Ovary (tissue), 9 donors: Measurements from ENCODE around the gene LIME1. TPM values are rescaled to one million over a fixed set of nuclear protein-coding genes. Genes with fewer than 3 reads are reported as not detected.
A peak's percentile ranks its signal among the peaks of the same experiment; 100 is the strongest.

Source experiments
- DNase-seq, 5 donors: peaks; one replicate each; pipeline ENCODE4 v3.0.0-alpha.2; 2019 to 2020
- H3K27ac ChIP-seq, 2 donors: fragments of 200-600 bp; one replicate each; pipeline versions ENCODE4 v1.5.1 to v1.8.0; 2019 to 2022
- H3K27me3 ChIP-seq: fragments of 200-600 bp; one replicate; pipeline ENCODE4 v1.8.0; 2022
- H3K36me3 ChIP-seq: fragments of 200-600 bp; sonication (generic); one replicate; pipeline ENCODE4 v1.5.1; 2019
- H3K4me1 ChIP-seq: one replicate; pipeline ENCODE4 v1.8.1; 2013; ENCODE audit warnings: mild to moderate bottlenecking, moderate library complexity; ENCODE audit not compliant: insufficient read depth
- H3K4me3 ChIP-seq: fragments of 200-600 bp; sonication (generic); one replicate; pipeline ENCODE4 v1.5.1; 2017
- H3K9me3 ChIP-seq, 2 donors: fragments of 200-600 bp in 1 of 2; sonication (generic) in 1 of 2; one replicate each; pipeline versions ENCODE4 v1.5.1 to v1.8.1; 2013 to 2019; ENCODE audit warnings: mild to moderate bottlenecking in 1 of 2, moderate library complexity in 1 of 2
- CTCF ChIP-seq, 3 donors: fragments of 450-650 bp in 2 of 3; fragments of 200-600 bp in 1 of 3; IDR thresholded peaks; one replicate each; pipeline versions ENCODE4 v1.5.1 to v1.8.0; 2016 to 2022; ENCODE audit warnings: antibody characterized with exemption in 3 of 3, mild to moderate bottlenecking in 1 of 3
- EP300 ChIP-seq: sonication (generic); formaldehyde crosslinking; IDR thresholded peaks from one replicate; pipeline ENCODE4 v1.6.1; 2017; ENCODE audit warnings: antibody characterized with exemption
- POLR2A ChIP-seq: fragments of 450-650 bp; IDR thresholded peaks from one replicate; pipeline ENCODE4 v1.6.1; 2017; ENCODE audit warnings: antibody characterized with exemption, mild to moderate bottlenecking, moderate library complexity
- WGBS, 3 donors: extraction: QIAGEN DNeasy Blood & Tissue Kit in 1 of 3; methylation state at CpG; one replicate each; pipeline versions ENCODE4 v1.1.5 to v1.1.7; 2013 to 2017; 5-methylcytosine and 5-hydroxymethylcytosine counted together
- intact Hi-C, 4 donors: fragments of 100-400 bp; cut with DNase I; formaldehyde crosslinking; loops; one replicate each; pipeline versions ENCODE4 v1.11.0 to v1.15.1; 2022 to 2023
- polyA plus RNA-seq, 2 donors: library from polyadenylated mRNA; stranded (reverse); fragments of 200-250 nt in 1 of 2; fragments of 350-450 nt in 1 of 2; fragmentation: Illumina TruSeq in 1 of 2; extraction: RNeasy Lipid Tissue Mini Kit (QIAGEN cat#74804) in 1 of 2; gene quantifications; one replicate each; pipeline ENCODE4 v1.2.3, GENCODE V29; 2013 to 2014
- total RNA-seq, 7 donors: library from RNA; depleted of rRNA in 2 of 7; stranded (reverse); fragments of >200 nt in 2 of 7; fragmentation: NEBNext Ultra II Directional in 3 of 7; extraction: Animal tissue kit (Norgen Biotek cat#: 25700) in 3 of 7; gene quantifications; one replicate each; pipeline versions ENCODE4 v1.1.0 to v1.2.4, GENCODE V29; 2016 to 2023
- donor health status: DM: no; HTN: no; CAD: no; lungs with moderate emphysema.
- donor health status: DM: no; HTN: no; CAD: no.
- donor health status: Bipolar disorder and iron deficiency.
- donor health status: DM: yes; HTN: yes; CAD: no.
- donor health status: DM: no; HTN: no; CAD: no.
- donor health status: DM: yes; HTN: yes; CAD: no.

LIME1 gene
- total and polyA plus RNA-seq, 9 donors = 0.15 to 21.6 (median 13.7) TPM

- no peak overlapping the region for H3K27ac ChIP-seq
- H3K27me3 ChIP-seq = no peaks in the 10 kb centered on the region
- peak in 2 of 5 donors; percentile 38 to 48 for DNase-seq
- 38 to 58% (median 44%) methylated on average over 16 of the region's 16 CpGs for WGBS, 3 donors
- H3K9me3 ChIP-seq = no peaks in the 10 kb centered on the region
- no peak overlapping the region for H3K4me3 ChIP-seq
- TF ChIP-seq CTCF (IDR thresholded peaks at IDR 0.05) = no peak
- no peak for TF ChIP-seq POLR2A
- no peak for TF ChIP-seq EP300
- intact Hi-C loops = no loop called here
- no peaks in the 10 kb centered on the region for H3K36me3 ChIP-seq
- H3K4me1 ChIP-seq = peaks cover 10% of the 10 kb centered on the region
These were observed 28.8 kb downstream of the LIME1 start for GRCh38 chr20:63765082-63765873.

GRCh38 chr20:63765902-63766301 is 29.4 kb downstream of the LIME1 start:
- TF ChIP-seq POLR2A (no peak), EP300 (no peak), CTCF (IDR thresholded peaks at IDR 0.05) (no peak)
- Histone ChIP-seq H3K4me3 (no peak overlapping the region), H3K9me3 (no peaks in the 10 kb centered on the region), H3K27ac (no peak overlapping the region), H3K4me1 (peaks cover 10% of the 10 kb centered on the region), H3K27me3 (no peaks in the 10 kb centered on the region), H3K36me3 (no peaks in the 10 kb centered on the region)
- intact Hi-C loops = no loop called here
- DNase-seq = no peak
- WGBS, 3 donors = 81 to 89% (median 83%) methylated on average over 7 of the region's 7 CpGs

DNA sequence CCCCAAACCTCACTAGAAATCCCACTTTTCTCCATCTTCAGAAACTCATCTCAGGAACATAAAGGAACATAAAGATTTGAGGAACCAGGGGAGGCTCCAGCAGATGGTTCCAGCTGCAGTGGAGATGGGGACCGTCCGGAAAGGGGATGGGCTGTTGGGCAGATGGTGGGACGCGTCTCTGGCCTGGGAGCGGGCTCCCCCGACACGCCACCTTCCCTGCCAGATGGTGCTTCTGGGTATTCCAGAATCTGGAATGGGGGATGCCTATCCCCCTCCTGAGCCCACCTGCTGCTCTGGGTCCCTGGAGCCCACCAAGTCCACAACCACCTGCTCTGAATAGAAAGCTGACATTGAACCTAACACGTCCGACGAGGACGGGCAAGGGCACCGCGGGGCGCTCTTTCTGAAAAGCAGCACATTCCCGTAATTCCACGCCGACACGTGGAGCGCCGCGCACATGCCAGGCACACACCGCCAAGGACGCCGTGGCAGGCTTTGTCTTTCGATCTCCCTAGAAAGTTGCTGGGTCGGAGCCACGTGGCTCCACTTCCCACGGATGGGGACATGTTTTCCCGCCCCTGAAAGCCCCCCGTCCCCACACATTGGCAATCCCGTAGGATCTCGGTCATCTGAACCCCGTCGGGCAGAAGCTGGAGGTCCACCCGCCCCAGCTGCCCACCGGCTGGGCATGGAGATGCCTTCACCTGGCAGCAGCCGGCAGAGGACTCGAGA is 30.4 kb downstream of the LIME1 start:
- WGBS, 3 donors = 51 to 87% (median 57%) methylated on average over 38 of the region's 38 CpGs
- Histone ChIP-seq H3K36me3 (no peaks in the 10 kb centered on the region), H3K4me1 (peaks cover 10% of the 10 kb centered on the region), H3K27me3 (no peaks in the 10 kb centered on the region), H3K4me3 (no peak overlapping the region), H3K27ac (no peak overlapping the region), H3K9me3 (no peaks in the 10 kb centered on the region)
- intact Hi-C loops = no loop called here
- DNase-seq = peak in 1 of 5 donors; percentile 47
- TF ChIP-seq CTCF (IDR thresholded peaks at IDR 0.05) = no peak
- no peak for TF ChIP-seq EP300
- no peak for TF ChIP-seq POLR2A

DNA sequence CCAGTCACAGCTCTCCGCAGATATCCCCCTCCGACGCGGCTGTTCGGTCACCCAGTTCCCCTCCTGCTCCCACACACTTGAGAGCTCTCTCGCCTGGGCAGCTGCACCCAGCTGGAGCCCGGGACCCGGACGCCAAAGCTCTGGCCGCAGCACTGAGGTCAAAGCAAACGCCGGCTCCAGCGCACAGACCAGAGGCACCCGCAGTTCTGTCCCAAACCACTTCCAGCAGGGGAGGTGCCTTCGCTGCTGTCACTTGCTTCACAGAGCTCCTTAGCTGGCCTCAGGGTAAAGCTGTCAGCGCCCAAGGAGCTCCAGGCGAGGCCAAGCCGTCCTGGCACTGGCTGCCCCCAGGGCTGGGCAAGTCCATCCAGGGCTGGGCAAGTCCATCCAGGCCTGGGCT is 31.0 kb downstream of the LIME1 start:
- DNase-seq = peak in 3 of 5 donors; percentile 55 to 81 (median 76)
- Histone ChIP-seq H3K4me1 (peaks cover 11% of the 10 kb centered on the region), H3K4me3 (no peak overlapping the region), H3K9me3 (no peaks in the 10 kb centered on the region), H3K27me3 (no peaks in the 10 kb centered on the region), H3K36me3 (no peaks in the 10 kb centered on the region), H3K27ac (no peak overlapping the region)
- intact Hi-C loops = no loop called here
- TF ChIP-seq EP300 (no peak), CTCF (IDR thresholded peaks at IDR 0.05) (no peak), POLR2A (no peak)
- 20 to 58% (median 40%) methylated on average over 18 of the region's 18 CpGs for WGBS, 3 donors
